K562 (cell line): ENCODE measurements around the gene ATAD3C. TPM values are rescaled to one million over a fixed set of nuclear protein-coding genes. Genes with fewer than 3 reads are reported as not detected.

ENCODE experiments used
- ATAC-seq: fragments of 200-7000 bp; cut with Tn5 transposase; 3 replicates; pipeline ENCODE4 v1.9.1; 2020; ENCODE audit warnings: moderate library complexity
- BruUV-seq: library from RNA; stranded (reverse); fragments of 400-500 nt; replicated peaks from 2 replicates; lab custom pipeline; 2021; lab: Mats Ljungman, UMichigan
- CTCF ChIA-PET: fragments of 300-600 bp; formaldehyde crosslinking; extraction: SDS; loops from one replicate; lab custom pipeline; 2021; ENCODE audit warnings: low intra/inter-chr PET ratio; lab: Yijun Ruan, JAX
- POLR2A ChIA-PET: fragments of 300-600, 350-650 bp; sonication (Branson Sonifier 250); formaldehyde crosslinking; extraction: SDS; loops from one replicate; lab custom pipeline; 2021; ENCODE audit warnings: antibody characterized with exemption, inconsistent platforms; lab: Yijun Ruan, JAX
- DNase-seq, 4 experiments: peaks; one replicate each; pipeline versions ENCODE4 v3.0.0 to v3.0.0-alpha.2; 2011 to 2018; ENCODE audit warnings: low spot score in 3 of 4, mixed read lengths in 3 of 4; ENCODE audit errors: extremely low read depth in 1 of 4
- FAIRE-seq: peaks from 2 replicates; lab custom pipeline; 2011; peaks lifted over from hg19 to GRCh38; lab: Jason Lieb, UNC
- H2AFZ ChIP-seq: 2 replicates; pipeline ENCODE4 v1.6.0; 2011; ENCODE audit warnings: low read depth, low read length, control low read depth, inconsistent platforms
- H3K27ac ChIP-seq: fragments of 200-600 bp; 3 replicates; pipeline ENCODE4 v1.8.0; 2011; ENCODE audit warnings: low read depth, mild to moderate bottlenecking, control low read depth, inconsistent platforms, low read length, moderate library complexity, mixed read lengths; ENCODE audit errors: extremely low read depth
- H3K27me3 ChIP-seq, 2 experiments: fragments of 300-600 bp in 1 of 2; 2 replicates in 1 of 2; 3 replicates in 1 of 2; pipeline versions ENCODE4 v1.6.0 to v1.8.0; 2011; ENCODE audit warnings: inconsistent platforms in 2 of 2, low read length in 2 of 2, mild to moderate bottlenecking in 1 of 2, mixed read lengths in 1 of 2, moderate library complexity in 1 of 2; ENCODE audit not compliant: control insufficient read depth in 2 of 2, insufficient read depth in 2 of 2
- H3K36me3 ChIP-seq: fragments of 300-600 bp; 3 replicates; pipeline ENCODE4 v1.8.0; 2011; ENCODE audit warnings: mild to moderate bottlenecking, low read length, inconsistent platforms; ENCODE audit not compliant: control insufficient read depth, insufficient read depth
- H3K4me1 ChIP-seq, 2 experiments: fragments of 200-600 bp in 1 of 2; replicated peaks in 1 of 2; 2 replicates in 1 of 2; 3 replicates in 1 of 2; pipeline versions ENCODE4 v1.5.1 to v1.8.0; 2011; ENCODE audit warnings: inconsistent platforms in 2 of 2, low read length in 2 of 2, mild to moderate bottlenecking in 1 of 2, mixed read lengths in 1 of 2, moderate library complexity in 1 of 2; ENCODE audit not compliant: control insufficient read depth in 2 of 2, insufficient read depth in 2 of 2
- H3K4me2 ChIP-seq: 2 replicates; pipeline ENCODE4 v1.6.1; 2011; ENCODE audit warnings: low read length, control low read depth, inconsistent platforms, mixed read lengths; ENCODE audit not compliant: insufficient read depth
- H3K4me3 ChIP-seq: fragments of 200-600 bp; sonication (generic), shearing (Covaris generic); 2 replicates; pipeline ENCODE4 v1.5.1; 2016; ENCODE audit warnings: control low read depth, inconsistent platforms
- H3K79me2 ChIP-seq: fragments of 200-600 bp; 3 replicates; pipeline ENCODE4 v1.8.0; 2011; ENCODE audit warnings: low read length, inconsistent platforms; ENCODE audit not compliant: control insufficient read depth, insufficient read depth
- H3K9ac ChIP-seq, 2 experiments: 2 replicates each; pipeline versions ENCODE4 v1.6.0 to v1.6.1; 2011; ENCODE audit warnings: low read depth in 2 of 2, low read length in 2 of 2, control low read depth in 1 of 2, inconsistent platforms in 1 of 2, mild to moderate bottlenecking in 1 of 2, mixed read lengths in 1 of 2; ENCODE audit not compliant: insufficient read depth in 1 of 2
- H3K9me1 ChIP-seq: one replicate; pipeline ENCODE4 v1.6.0; 2011; ENCODE audit warnings: inconsistent platforms, mild to moderate bottlenecking, low read length, moderate library complexity; ENCODE audit not compliant: control insufficient read depth, insufficient read depth
- H3K9me3 ChIP-seq: replicated peaks from 2 replicates; pipeline ENCODE4 v1.5.1; 2011; ENCODE audit warnings: low read depth, low read length, inconsistent platforms; ENCODE audit not compliant: control insufficient read depth, insufficient read depth
- H4K20me1 ChIP-seq: replicated peaks from 2 replicates; pipeline ENCODE4 v1.6.1; 2011; ENCODE audit warnings: low read length, inconsistent platforms, mixed read lengths; ENCODE audit not compliant: control insufficient read depth, insufficient read depth
- CEBPB ChIP-seq: fragments of 450-650 bp; IDR thresholded peaks from 2 replicates; pipeline ENCODE4 v1.6.1; 2016; ENCODE audit warnings: missing genetic modification characterization, missing compliant biosample characterization
- CHCHD3 ChIP-seq: fragments of 250-450 bp; sonication (Bioruptor Pico); IDR thresholded peaks from 2 replicates; pipeline ENCODE4 v2.1.2; 2022; ENCODE audit warnings: mild to moderate bottlenecking
- HMGN3 ChIP-seq: IDR thresholded peaks from 2 replicates; pipeline ENCODE4 v1.6.1; 2011; ENCODE audit warnings: borderline replicate concordance, low read depth, mild to moderate bottlenecking, mixed read lengths, low read length; ENCODE audit not compliant: insufficient read length; ENCODE audit errors: extremely low read depth
- MBD2 ChIP-seq: sonication (generic); IDR thresholded peaks from 2 replicates; pipeline ENCODE4 v1.6.1; 2016; ENCODE audit warnings: low read depth, borderline replicate concordance
- ZFP1 ChIP-seq: fragments of 450-650 bp; formaldehyde crosslinking; IDR thresholded peaks from 2 replicates; pipeline ENCODE4 v1.4.0; 2020; ENCODE audit warnings: mild to moderate bottlenecking, mixed read lengths
- ZNF224 ChIP-seq: sonication (generic); formaldehyde crosslinking; IDR thresholded peaks from 2 replicates; pipeline ENCODE4 v1.8.0; 2022; ENCODE audit warnings: mild to moderate bottlenecking, missing genetic modification reagents
- ZNF764 ChIP-seq: fragments of 250-450 bp; sonication (Bioruptor Pico); IDR thresholded peaks from 2 replicates; pipeline ENCODE4 v1.4.0; 2020; ENCODE audit warnings: low read depth, mild to moderate bottlenecking, moderate library complexity
- WGBS: fragments of 100-300 bp; shearing (Covaris generic); methylation state at CpG from one replicate; pipeline ENCODE4 v1.1.6; 2016; ENCODE audit warnings: low coverage, mixed read lengths; ENCODE audit not compliant: insufficient coverage; ENCODE audit errors: missing lambda C conversion rate; 5-methylcytosine and 5-hydroxymethylcytosine counted together
- in situ Hi-C: fragments of 300-500 bp; cut with MboI; formaldehyde crosslinking; loops from 4 replicates; pipeline ENCODE4 v1.15.0; 2018; ENCODE audit warnings: inconsistent platforms, mixed read lengths
- intact Hi-C: fragments of 100-400 bp; cut with micrococcal nuclease; formaldehyde crosslinking; loops from 2 replicates; pipeline ENCODE4 v1.14.2; 2022
- polyA plus RNA-seq, 8 experiments: library from polyadenylated mRNA; depleted of rRNA in 4 of 8; stranded (reverse) in 5 of 8; unstranded in 3 of 8; fragments of >200 nt; fragmentation: Nextera tagmentation in 2 of 8; fragmentation: Illumina TruSeq in 1 of 8; extraction: Ambion mirVana in 2 of 8; extraction: Trizol in 1 of 8; gene quantifications; 2 replicates each; pipeline versions ENCODE4 v1.2.1 to v1.2.3, GENCODE V29; 2011 to 2014; ENCODE audit warnings: inconsistent platforms in 1 of 8, missing spikeins in 1 of 8
- total RNA-seq, 7 experiments: library from RNA; depleted of rRNA in 6 of 7; stranded (reverse); fragments of >200 nt in 6 of 7; fragmentation: Illumina TruSeq in 2 of 7; extraction: Trizol in 2 of 7; gene quantifications; 2 replicates each; pipeline versions ENCODE4 v1.2.1 to v1.2.3, GENCODE V29; 2011 to 2021; ENCODE audit warnings: low replicate concordance in 1 of 7
- TF ChIP-seq, protein P1 (sequence below): fragments of 200-800 bp; sonication (Bioruptor generic); IDR thresholded peaks from 2 replicates; pipeline ENCODE4 v1.6.1; 2017; ENCODE audit warnings: missing genetic modification characterization, missing compliant biosample characterization
- TF ChIP-seq, protein P2 (sequence below), 2 experiments: fragments of 450-650 bp; conservative IDR thresholded peaks; 2 replicates each; pipeline ENCODE4 v1.6.1; 2017; ENCODE audit warnings: mild to moderate bottlenecking in 2 of 2, moderate library complexity in 2 of 2

ATAD3C gene
- total and polyA plus RNA-seq, 9 of the 15 experiments (the other 6 are each of a cell fraction or from before 2014, with no cell fraction given): 0.03 to 0.18 TPM; not detected in 7

DNA sequence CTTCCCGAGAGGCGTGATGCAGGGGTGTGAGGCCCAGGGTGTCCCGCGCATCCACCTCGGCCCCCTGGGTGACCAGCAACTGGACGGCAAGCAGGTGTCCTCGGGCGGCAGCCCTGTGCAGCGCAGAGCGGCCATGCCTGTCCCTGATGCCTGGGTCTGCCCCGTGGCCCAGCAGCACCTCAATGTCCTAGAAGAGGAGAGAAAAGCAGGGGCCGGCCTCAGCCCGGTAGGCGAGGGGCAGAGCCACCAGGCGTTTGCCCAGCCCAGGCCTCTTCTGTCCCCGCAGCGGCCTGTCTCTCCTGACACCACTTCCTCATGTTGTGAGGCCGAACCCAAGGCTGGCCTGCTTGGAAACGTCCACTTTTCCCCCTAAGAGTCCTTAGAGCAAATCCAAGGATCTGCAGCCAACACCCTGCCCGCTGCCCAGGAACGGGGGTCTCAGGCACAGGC lies 30.1 kb upstream of the ATAD3C start:
- DNase-seq (no peak), ATAC-seq (no peak), FAIRE-seq (no peak)
- no peaks in the 10 kb centered on the region for H3K9me3 ChIP-seq
- H3K9me1 ChIP-seq: no peaks in the 10 kb centered on the region
- in situ Hi-C loops: no loop called here
- WGBS: 74% methylated on average over 18 of the region's 21 CpGs
- intact Hi-C loops: no loop called here
- no peaks in the 10 kb centered on the region for H4K20me1 ChIP-seq
- no peak for TF ChIP-seq ZNF224 (CRISPR knock-in tag)
- peak; percentile 27 for TF ChIP-seq HMGN3
- H3K9ac ChIP-seq: peak overlapping the region in 1 of 2 experiments; percentile 39; a peak in 1 of 4 replicates
- H3K36me3 ChIP-seq: no peaks in the 10 kb centered on the region
- H3K4me3 ChIP-seq: no peak overlapping the region
- CTCF ChIA-PET: no interaction called here
- H3K4me2 ChIP-seq: no peak overlapping the region
- peaks cover 3 to 25% of the 10 kb centered on the region in 2 experiments; a peak in 4 of 5 replicates for H3K4me1 ChIP-seq
- no peak overlapping the region for H3K27ac ChIP-seq
- no peaks in the 10 kb centered on the region for H3K79me2 ChIP-seq
- no TSS peak for BruUV-seq
- POLR2A ChIA-PET: interaction anchor here (0.6 kb wide), 2 partner anchors 10 to 20 kb away, joined by 3 to 5 read pairs; no protein-coding TSS in a partner anchor
- no peaks in the 10 kb centered on the region for H3K27me3 ChIP-seq
- no peak overlapping the region for H2AFZ ChIP-seq

DNA sequence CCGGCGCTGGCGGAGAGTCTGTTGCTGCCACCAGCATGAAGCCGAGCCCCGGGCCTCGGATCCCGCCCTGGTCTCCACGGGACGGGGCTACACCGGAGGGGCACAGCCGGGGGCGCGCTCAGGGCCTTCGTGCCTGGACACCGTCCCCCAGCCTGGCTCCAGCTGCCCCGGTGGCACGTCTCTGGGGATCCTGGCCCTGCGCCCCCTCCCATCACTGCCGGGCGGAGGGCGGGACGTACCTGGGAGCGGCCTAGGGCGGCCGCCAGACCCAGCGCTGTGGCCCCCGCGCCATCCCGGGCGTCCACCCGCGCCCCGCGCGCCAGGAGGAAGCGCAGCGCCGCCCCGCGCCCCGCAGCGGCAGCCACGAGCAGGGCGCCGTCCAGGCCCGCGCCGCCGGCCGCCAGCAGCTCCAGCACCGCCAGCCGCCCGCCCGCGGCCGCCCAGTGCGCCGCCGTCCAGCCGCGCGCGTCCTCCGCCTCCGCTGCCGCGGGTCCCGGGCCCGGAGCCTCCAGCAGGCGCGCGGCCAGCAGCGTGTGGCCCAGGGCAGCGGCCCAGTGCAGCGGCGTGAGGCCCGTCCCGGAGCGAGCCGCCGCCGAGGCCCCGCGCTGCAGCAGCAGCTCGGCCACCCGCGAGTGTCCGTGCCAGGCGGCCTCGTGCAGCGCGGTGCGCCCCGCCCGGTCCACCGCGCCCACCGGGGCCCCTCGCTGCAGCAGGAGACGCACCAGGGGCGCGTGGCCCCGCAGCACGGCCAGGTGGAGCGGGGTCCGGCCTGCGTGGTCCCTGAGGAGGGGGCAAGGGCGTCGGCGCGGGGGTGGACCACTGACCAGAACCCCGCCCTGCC lies 29.5 kb upstream of the ATAD3C start:
- 86% methylated on average over 26 of the region's 112 CpGs for WGBS
- FAIRE-seq (no peak), DNase-seq (no peak), ATAC-seq (no peak)
- intact Hi-C loops: no loop called here
- Histone ChIP-seq H3K4me1 (peaks cover 3 to 25% of the 10 kb centered on the region in 2 experiments; a peak in 4 of 5 replicates), H2AFZ (no peak overlapping the region), H3K4me2 (no peak overlapping the region), H4K20me1 (no peaks in the 10 kb centered on the region), H3K27me3 (no peaks in the 10 kb centered on the region), H3K4me3 (no peak overlapping the region), H3K9ac (peak overlapping the region in 1 of 2 experiments; percentile 39; a peak in 1 of 4 replicates), H3K9me1 (no peaks in the 10 kb centered on the region), H3K79me2 (no peaks in the 10 kb centered on the region), H3K9me3 (no peaks in the 10 kb centered on the region), H3K27ac (no peak overlapping the region), H3K36me3 (no peaks in the 10 kb centered on the region)
- no TSS peak for BruUV-seq
- ChIA-PET CTCF (no interaction called here), POLR2A (interaction anchor here (0.6 to 1.2 kb wide), 3 partner anchors 11 to 55 kb away, joined by 3 to 4 read pairs (median 3); partner anchors contain the start of gene CCNL2)
- in situ Hi-C loops: no loop called here
- no peak for TF ChIP-seq ZNF764 (CRISPR knock-in tag)
- TF ChIP-seq, protein P1, sequence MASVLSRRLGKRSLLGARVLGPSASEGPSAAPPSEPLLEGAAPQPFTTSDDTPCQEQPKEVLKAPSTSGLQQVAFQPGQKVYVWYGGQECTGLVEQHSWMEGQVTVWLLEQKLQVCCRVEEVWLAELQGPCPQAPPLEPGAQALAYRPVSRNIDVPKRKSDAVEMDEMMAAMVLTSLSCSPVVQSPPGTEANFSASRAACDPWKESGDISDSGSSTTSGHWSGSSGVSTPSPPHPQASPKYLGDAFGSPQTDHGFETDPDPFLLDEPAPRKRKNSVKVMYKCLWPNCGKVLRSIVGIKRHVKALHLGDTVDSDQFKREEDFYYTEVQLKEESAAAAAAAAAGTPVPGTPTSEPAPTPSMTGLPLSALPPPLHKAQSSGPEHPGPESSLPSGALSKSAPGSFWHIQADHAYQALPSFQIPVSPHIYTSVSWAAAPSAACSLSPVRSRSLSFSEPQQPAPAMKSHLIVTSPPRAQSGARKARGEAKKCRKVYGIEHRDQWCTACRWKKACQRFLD: no peak
- no peak for TF ChIP-seq ZFP1
- TF ChIP-seq CHCHD3 (CRISPR knock-in tag): no peak
- TF ChIP-seq, protein P2, sequence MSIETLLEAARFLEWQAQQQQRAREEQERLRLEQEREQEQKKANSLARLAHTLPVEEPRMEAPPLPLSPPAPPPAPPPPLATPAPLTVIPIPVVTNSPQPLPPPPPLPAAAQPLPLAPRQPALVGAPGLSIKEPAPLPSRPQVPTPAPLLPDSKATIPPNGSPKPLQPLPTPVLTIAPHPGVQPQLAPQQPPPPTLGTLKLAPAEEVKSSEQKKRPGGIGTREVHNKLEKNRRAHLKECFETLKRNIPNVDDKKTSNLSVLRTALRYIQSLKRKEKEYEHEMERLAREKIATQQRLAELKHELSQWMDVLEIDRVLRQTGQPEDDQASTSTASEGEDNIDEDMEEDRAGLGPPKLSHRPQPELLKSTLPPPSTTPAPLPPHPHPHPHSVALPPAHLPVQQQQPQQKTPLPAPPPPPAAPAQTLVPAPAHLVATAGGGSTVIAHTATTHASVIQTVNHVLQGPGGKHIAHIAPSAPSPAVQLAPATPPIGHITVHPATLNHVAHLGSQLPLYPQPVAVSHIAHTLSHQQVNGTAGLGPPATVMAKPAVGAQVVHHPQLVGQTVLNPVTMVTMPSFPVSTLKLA (conservative IDR thresholded peaks at IDR 0.05): no peak
- TF ChIP-seq CEBPB (tag): no peak
- TF ChIP-seq MBD2: no peak
